ENCODE measurements around the gene ARVCF. TPM values are rescaled to one million over a fixed set of nuclear protein-coding genes. Genes with fewer than 3 reads are reported as not detected.

The ARVCF gene
- total RNA-seq, 1 donor from 2014 or later, result 101 TPM

DNA sequence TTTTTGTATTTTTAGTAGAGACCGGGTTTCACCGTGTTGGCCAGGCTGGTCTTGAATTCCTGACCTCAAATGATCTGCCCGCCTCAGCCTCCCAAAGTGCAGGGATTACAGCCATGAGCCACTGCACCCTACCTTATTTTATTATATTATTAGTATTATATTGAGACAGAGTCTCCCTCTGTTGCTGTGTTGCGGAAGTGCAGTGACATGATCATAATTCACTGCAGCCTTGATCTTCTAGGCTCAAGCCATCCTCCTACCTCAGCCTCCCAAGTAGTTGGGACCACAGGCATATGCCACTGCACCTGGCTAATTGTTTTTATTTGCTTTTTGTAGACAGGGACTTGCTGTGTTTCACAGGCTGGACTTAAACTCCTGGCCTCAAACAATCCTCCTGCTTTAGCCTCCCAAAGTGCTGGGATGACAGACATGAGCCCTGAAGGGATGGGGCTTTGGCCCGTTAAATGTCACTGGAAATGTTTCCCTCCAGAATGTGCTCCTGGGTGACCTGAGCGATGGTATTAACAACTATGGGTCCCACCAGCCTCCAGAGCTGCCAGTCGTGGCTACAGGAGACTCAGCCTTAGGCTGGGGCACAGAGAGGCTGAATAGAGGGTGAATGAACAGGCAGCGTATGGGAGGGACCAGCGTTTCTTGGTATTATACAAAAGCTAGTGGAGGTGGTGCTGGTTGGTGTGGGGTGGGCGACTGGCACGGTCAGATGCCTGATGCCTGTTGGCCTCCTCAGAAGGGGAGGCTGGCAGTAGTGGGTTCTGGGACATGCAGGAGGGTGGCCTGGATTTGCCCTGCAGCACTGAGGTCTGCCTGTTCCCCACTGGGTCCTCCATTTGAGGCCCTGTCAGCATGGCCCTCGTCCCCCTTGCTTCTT is 11.6 kb upstream of the ARVCF start:
- H3K36me3 Mint-ChIP-seq (ENCODE audit: insufficient read depth), result peaks cover 1% of the 10 kb centered on the region
- H3K9me3 Mint-ChIP-seq (ENCODE audit: low read depth), result no peaks in the 10 kb centered on the region
- H3K27ac Mint-ChIP-seq, result no peak overlapping the region
- TF ChIP-seq CTCF (IDR thresholded peaks at IDR 0.05; ENCODE audit: unreplicated experiment), result peak; percentile 28
- no peaks in the 10 kb centered on the region for H3K4me1 Mint-ChIP-seq (ENCODE audit: low read depth)
- no peak overlapping the region for H3K4me3 Mint-ChIP-seq (ENCODE audit: low read depth)
- DNase-seq (ENCODE audit: low spot score, unreplicated experiment), result no peak
- no peaks in the 10 kb centered on the region for H3K27me3 Mint-ChIP-seq

DNA sequence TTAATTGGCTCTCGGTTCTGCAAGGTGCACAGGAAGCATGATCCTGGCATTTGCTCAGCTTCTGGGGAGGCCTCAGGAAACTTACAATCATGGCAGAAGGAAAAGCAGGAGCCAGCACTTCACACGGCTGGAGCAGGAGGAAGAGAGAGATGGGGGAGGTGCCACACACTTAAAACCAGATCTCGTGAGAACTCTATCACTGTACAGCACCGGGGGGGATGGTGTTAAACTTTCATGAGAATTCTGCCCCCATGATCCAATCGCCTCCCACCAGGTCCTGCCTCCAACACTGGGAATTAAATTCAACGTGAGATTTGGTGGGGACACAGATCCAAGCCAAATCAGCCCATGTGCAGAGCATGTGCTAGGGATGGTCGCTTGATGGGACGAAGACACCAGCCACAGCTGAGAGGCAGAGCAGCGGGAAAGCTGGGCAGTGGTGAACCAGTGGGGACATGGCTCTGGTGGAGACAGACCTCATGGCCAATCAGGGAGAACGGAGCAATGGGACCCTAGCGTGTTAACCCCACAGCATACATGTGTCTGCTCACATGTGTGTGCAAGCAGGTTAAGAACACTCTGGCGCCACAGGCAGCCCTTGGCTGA is 10.5 kb upstream of the ARVCF start:
- Mint-ChIP-seq H3K4me3 (ENCODE audit: low read depth) (no peak overlapping the region), H3K9me3 (ENCODE audit: low read depth) (no peaks in the 10 kb centered on the region), H3K27me3 (no peaks in the 10 kb centered on the region), H3K27ac (peak overlapping the region; percentile 31), H3K36me3 (ENCODE audit: insufficient read depth) (peaks cover 1% of the 10 kb centered on the region), H3K4me1 (ENCODE audit: low read depth) (peaks cover 1% of the 10 kb centered on the region)
- TF ChIP-seq CTCF (IDR thresholded peaks at IDR 0.05; ENCODE audit: unreplicated experiment), result no peak
- DNase-seq (ENCODE audit: low spot score, unreplicated experiment), result no peak

- DNase-seq (ENCODE audit: low spot score, unreplicated experiment), result no peak
- Mint-ChIP-seq H3K27ac (no peak overlapping the region), H3K36me3 (ENCODE audit: insufficient read depth) (peaks cover 1% of the 10 kb centered on the region), H3K4me3 (ENCODE audit: low read depth) (no peak overlapping the region), H3K27me3 (no peaks in the 10 kb centered on the region), H3K9me3 (ENCODE audit: low read depth) (no peaks in the 10 kb centered on the region), H3K4me1 (ENCODE audit: low read depth) (peaks cover 6% of the 10 kb centered on the region)
- TF ChIP-seq CTCF (IDR thresholded peaks at IDR 0.05; ENCODE audit: unreplicated experiment), result no peak
Observed at GRCh38 chr22:20026204-20026908, 9.7 kb upstream of the ARVCF start.

DNA sequence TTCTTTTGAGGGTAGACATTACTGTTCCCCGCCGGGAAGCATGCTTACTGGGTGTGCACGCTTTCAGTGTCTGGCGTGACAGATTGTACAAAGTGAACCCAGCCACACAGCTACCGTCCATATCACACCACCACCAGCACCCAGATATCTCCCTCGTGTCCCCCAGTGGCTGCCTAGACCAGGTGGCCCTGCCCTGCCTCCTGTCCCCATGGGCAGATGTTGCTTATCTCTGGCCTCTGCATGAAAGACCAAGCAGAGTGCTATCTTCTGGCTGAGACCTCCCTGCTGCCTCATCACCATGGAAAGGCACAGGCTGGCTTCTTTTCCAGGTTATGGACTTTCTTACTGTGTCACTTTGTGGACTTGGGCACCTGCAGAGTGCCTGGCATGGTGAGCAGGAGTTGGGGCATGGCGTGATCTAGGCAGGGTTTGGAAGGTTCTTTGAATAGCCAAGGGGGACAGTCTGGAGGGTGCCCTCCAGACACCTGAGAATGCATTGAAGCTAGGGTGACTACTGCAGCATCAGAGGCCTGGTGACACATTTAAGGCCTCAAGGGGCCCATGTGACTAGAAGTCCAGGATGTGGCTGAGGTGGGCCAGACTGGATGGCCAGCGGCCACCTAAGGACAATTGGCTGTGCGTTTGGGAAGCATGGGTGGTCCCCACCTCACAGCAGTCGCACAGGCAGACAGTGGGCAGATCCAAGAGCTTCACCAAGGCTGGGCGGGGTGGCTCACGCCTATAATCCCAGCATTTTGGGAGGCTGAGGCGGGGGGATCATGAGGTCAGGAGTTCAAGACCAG is 9.0 kb upstream of the ARVCF start:
- peaks cover 1% of the 10 kb centered on the region for H3K36me3 Mint-ChIP-seq (ENCODE audit: insufficient read depth)
- no peak overlapping the region for H3K27ac Mint-ChIP-seq
- H3K27me3 Mint-ChIP-seq, result no peaks in the 10 kb centered on the region
- no peak for DNase-seq (ENCODE audit: low spot score, unreplicated experiment)
- peaks cover 6% of the 10 kb centered on the region for H3K4me1 Mint-ChIP-seq (ENCODE audit: low read depth)
- TF ChIP-seq CTCF (IDR thresholded peaks at IDR 0.05; ENCODE audit: unreplicated experiment), result no peak
- no peak overlapping the region for H3K4me3 Mint-ChIP-seq (ENCODE audit: low read depth)
- no peaks in the 10 kb centered on the region for H3K9me3 Mint-ChIP-seq (ENCODE audit: low read depth)
